Esophagus muscularis mucosa (tissue), 4 donors: Measurements from ENCODE around the gene PLEK. TPM values are rescaled to one million over a fixed set of nuclear protein-coding genes. Genes with fewer than 3 reads are reported as not detected.

ENCODE experiments used
- DNase-seq: peaks from one replicate; pipeline ENCODE4 v3.0.0-alpha.2; 2017; ENCODE audit errors: extremely low spot score
- H3K27ac ChIP-seq, 4 donors: fragments of 200-600 bp; sonication (generic); replicated peaks in 1 of 4; 1 replicate in 3 of 4; 2 replicates in 1 of 4; pipeline ENCODE4 v1.5.1; 2016 to 2019; ENCODE audit warnings: mild to moderate bottlenecking in 1 of 4
- H3K27me3 ChIP-seq, 4 donors: fragments of 200-600 bp; sonication (generic); one replicate each; pipeline versions ENCODE4 v1.5.1 to v1.6.0; 2016 to 2019
- H3K36me3 ChIP-seq, 4 donors: fragments of 200-600 bp; sonication (generic); one replicate each; pipeline ENCODE4 v1.5.1; 2016 to 2019
- H3K4me1 ChIP-seq, 4 donors: fragments of 200-600 bp; sonication (generic); one replicate each; pipeline ENCODE4 v1.5.1; 2016 to 2019
- H3K4me3 ChIP-seq, 4 donors: fragments of 200-600 bp; sonication (generic); 1 replicate in 2 of 4; 2 replicates in 2 of 4; pipeline ENCODE4 v1.5.1; 2016 to 2019; ENCODE audit warnings: mild to moderate bottlenecking in 4 of 4, moderate library complexity in 1 of 4
- H3K9me3 ChIP-seq, 4 donors: fragments of 200-600 bp; sonication (generic); 1 replicate in 3 of 4; 2 replicates in 1 of 4; pipeline ENCODE4 v1.5.1; 2016 to 2019
- CTCF ChIP-seq, 3 experiments: fragments of 200-600 bp in 2 of 3; fragments of 450-650 bp in 1 of 3; sonication (generic) in 2 of 3; IDR thresholded peaks; one replicate each; pipeline ENCODE4 v1.5.1; 2017 to 2019; ENCODE audit warnings: antibody characterized with exemption in 3 of 3, mild to moderate bottlenecking in 2 of 3, moderate library complexity in 1 of 3
- EP300 ChIP-seq: sonication (generic); formaldehyde crosslinking; IDR thresholded peaks from one replicate; pipeline ENCODE4 v1.6.1; 2017; ENCODE audit warnings: antibody characterized with exemption
- POLR2A ChIP-seq: fragments of 450-650 bp; IDR thresholded peaks from one replicate; pipeline ENCODE4 v1.6.1; 2017; ENCODE audit warnings: antibody characterized with exemption, moderate library complexity, mild to moderate bottlenecking, low read depth
- POLR2AphosphoS5 ChIP-seq, 2 donors: sonication (generic); formaldehyde crosslinking; IDR thresholded peaks; one replicate each; pipeline ENCODE4 v1.6.1; 2017; ENCODE audit warnings: antibody characterized with exemption in 2 of 2
- WGBS: methylation state at CpG from one replicate; pipeline ENCODE4 v1.1.5; 2018; 5-methylcytosine and 5-hydroxymethylcytosine counted together
- intact Hi-C: fragments of 100-400 bp; cut with DNase I; formaldehyde crosslinking; loops from one replicate; pipeline ENCODE4 v1.15.1; 2023
- total RNA-seq, 4 donors: library from RNA; depleted of rRNA; stranded (reverse); fragments of >200 nt; gene quantifications; one replicate each; pipeline versions ENCODE4 v1.1.0 to v1.2.1, GENCODE V29; 2016

Gene PLEK
- total RNA-seq, 4 donors from 2014 or later = 3.1 to 23.4 (median 6.0) TPM

- Histone ChIP-seq H3K4me1 (peaks cover 9 to 33% (median 25%) of the 10 kb centered on the region in 4 donors), H3K27me3 (no peaks in the 10 kb centered on the region)
- intact Hi-C loops = no loop called here
Observed at GRCh38 chr2:68434981-68435380, 69.9 kb downstream of the PLEK start.

GRCh38 chr2:68435615-68436014, 70.5 kb downstream of the PLEK start:
- Histone ChIP-seq H3K9me3 (no peaks in the 10 kb centered on the region), H3K27ac (peak overlapping the region in 3 of 4 donors; percentile 41 to 56 (median 48)), H3K27me3 (no peaks in the 10 kb centered on the region), H3K4me3 (no peak overlapping the region), H3K4me1 (peaks cover 9 to 40% (median 26%) of the 10 kb centered on the region in 4 donors), H3K36me3 (no peaks in the 10 kb centered on the region)
- TF ChIP-seq EP300 (no peak), CTCF (IDR thresholded peaks at IDR 0.05) (no peak), POLR2AphosphoS5 (IDR thresholded peaks at IDR 0.05) (no peak), POLR2A (no peak)
- DNase-seq = no peak
- intact Hi-C loops = no loop called here

More at GRCh38 chr2:68434981-68435380, 69.9 kb downstream of the PLEK start:
- Histone ChIP-seq H3K36me3 (no peaks in the 10 kb centered on the region), H3K27ac (peak overlapping the region in 1 of 4 donors; percentile 48), H3K9me3 (no peaks in the 10 kb centered on the region), H3K4me3 (no peak overlapping the region)
- TF ChIP-seq POLR2A (no peak), EP300 (no peak)
- DNase-seq = peak; percentile 81

GRCh38 chr2:68436270-68436669, 71.2 kb downstream of the PLEK start:
- Histone ChIP-seq H3K9me3 (no peaks in the 10 kb centered on the region), H3K27ac (peak overlapping the region; percentile 28 to 56 (median 44))
- intact Hi-C loops = no loop called here

GRCh38 chr2:68438455-68439303, 73.6 kb downstream of the PLEK start:
- H3K27ac ChIP-seq = peak overlapping the region in 1 of 4 donors; percentile 10
- TF ChIP-seq CTCF (IDR thresholded peaks at IDR 0.05) (no peak), POLR2AphosphoS5 (IDR thresholded peaks at IDR 0.05) (no peak), POLR2A (no peak), EP300 (no peak)
- H3K36me3 ChIP-seq = no peaks in the 10 kb centered on the region
- peaks cover 9 to 51% (median 36%) of the 10 kb centered on the region in 4 donors for H3K4me1 ChIP-seq
- no peaks in the 10 kb centered on the region for H3K27me3 ChIP-seq
- WGBS = 72% methylated on average over 7 of the region's 7 CpGs
- DNase-seq = peak; percentile 82
- H3K9me3 ChIP-seq = no peaks in the 10 kb centered on the region
- no peak overlapping the region for H3K4me3 ChIP-seq
- intact Hi-C loops = no loop called here

More at GRCh38 chr2:68436270-68436669, 71.2 kb downstream of the PLEK start:
- H3K4me3 ChIP-seq = no peak overlapping the region
- peak; percentile 89 for DNase-seq
- H3K36me3 ChIP-seq = no peaks in the 10 kb centered on the region
- 19% methylated on average over 4 of the region's 4 CpGs for WGBS
- peaks cover 9 to 44% (median 30%) of the 10 kb centered on the region in 4 donors for H3K4me1 ChIP-seq
- no peak for TF ChIP-seq CTCF (IDR thresholded peaks at IDR 0.05)
- TF ChIP-seq POLR2A = no peak
- H3K27me3 ChIP-seq = no peaks in the 10 kb centered on the region

- no peak for TF ChIP-seq EP300
- TF ChIP-seq POLR2A = no peak
- TF ChIP-seq CTCF (IDR thresholded peaks at IDR 0.05) = peak; percentile 88 to 92 (median 91)
- peak in 1 of 2 donors; percentile 51 for TF ChIP-seq POLR2AphosphoS5 (IDR thresholded peaks at IDR 0.05)
- Histone ChIP-seq H3K9me3 (no peaks in the 10 kb centered on the region), H3K4me3 (no peak overlapping the region), H3K27ac (peak overlapping the region in 2 of 4 donors; percentile 32 to 72), H3K36me3 (no peaks in the 10 kb centered on the region), H3K4me1 (peaks cover 1 to 33% (median 18%) of the 10 kb centered on the region in 4 donors), H3K27me3 (no peaks in the 10 kb centered on the region)
- intact Hi-C loops = loop anchor here (5.0 kb wide), 2 partner anchors 79 to 319 kb away; no protein-coding TSS in a partner anchor
- peak; percentile 93 for DNase-seq
- 42% methylated on average over 6 of the region's 6 CpGs for WGBS
Observed at GRCh38 chr2:68441179-68441993, 76.3 kb downstream of the PLEK start.
